ENCODE data around the gene ZMIZ1. TPM values are rescaled to one million over a fixed set of nuclear protein-coding genes. Genes with fewer than 3 reads are reported as not detected.

The ZMIZ1 gene
- total and polyA plus RNA-seq, 9 donors = 16.3 to 55.7 (median 38.1) TPM

DNA sequence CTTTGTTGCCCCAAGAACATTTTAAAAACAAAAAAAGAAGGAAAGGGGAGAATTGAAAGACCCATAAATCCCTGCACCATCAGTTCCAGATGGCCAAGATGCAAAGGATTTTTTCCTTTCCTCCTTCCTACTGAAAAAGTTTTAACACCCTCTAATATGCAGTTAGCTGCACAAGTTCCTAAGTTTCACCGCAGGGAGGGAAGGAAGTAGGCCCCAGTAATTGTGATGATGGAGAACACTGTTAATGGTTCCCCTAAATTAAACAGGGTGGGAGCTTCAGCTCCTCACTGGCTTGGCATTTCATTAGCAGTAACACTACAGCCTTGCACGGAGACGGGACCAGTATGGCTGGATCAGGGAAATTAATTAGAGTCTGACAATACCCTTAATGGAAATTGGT is 214.8 kb downstream of the ZMIZ1 start:
- H3K4me3 ChIP-seq (ENCODE audit: low read length) = no peak overlapping the region
- WGBS (ENCODE audit: insufficient coverage) = 70% methylated on average over 2 of the region's 3 CpGs
- DNase-seq = no peak
- peaks cover 21% of the 10 kb centered on the region for H3K4me1 ChIP-seq (ENCODE audit: control insufficient read depth, insufficient read depth, low read length)
- H3K27me3 ChIP-seq (ENCODE audit: control insufficient read depth, insufficient read depth, low read length) = no peaks in the 10 kb centered on the region
- H3K36me3 ChIP-seq (ENCODE audit: control insufficient read depth, insufficient read depth, low read length) = peaks cover 51% of the 10 kb centered on the region
- no peak overlapping the region for H3K27ac ChIP-seq (ENCODE audit: low read length)
- H3K9me3 ChIP-seq (replicated peaks; ENCODE audit: control insufficient read depth, low read depth, low read length) = no peaks in the 10 kb centered on the region

DNA sequence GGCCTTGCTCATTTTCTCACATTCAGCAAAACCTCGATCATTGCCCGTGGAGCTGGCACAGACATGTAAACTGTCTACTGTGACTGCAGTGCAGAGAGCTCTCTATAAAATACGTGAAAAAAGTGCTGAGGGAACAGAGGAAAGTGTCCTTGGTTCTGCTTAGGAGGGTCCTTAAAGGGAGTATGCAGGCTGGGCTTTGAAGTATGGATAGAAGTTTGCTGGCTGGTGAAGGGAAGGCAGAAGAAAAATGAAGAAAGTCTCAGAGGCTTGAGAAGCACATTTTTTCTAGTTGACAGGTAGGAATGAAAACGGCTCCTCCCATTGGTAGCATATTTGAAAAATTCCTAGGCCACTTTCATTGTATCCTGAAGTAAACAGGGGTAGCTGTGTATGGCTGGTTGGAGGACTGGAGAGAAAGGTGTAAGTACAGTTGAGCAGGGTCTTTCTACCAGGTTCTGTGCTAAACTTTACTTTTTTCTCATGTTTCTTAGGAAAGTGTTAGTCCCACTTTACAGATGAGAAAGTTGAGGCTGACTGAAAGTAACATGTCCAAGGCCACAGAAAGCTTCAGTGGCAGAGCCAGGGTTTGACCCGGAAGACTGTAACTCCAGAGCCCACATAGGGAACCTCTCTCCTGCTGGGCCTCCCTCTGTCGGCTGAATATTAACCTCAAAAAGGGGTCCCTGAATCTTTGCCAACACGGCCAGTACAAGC is 215.5 kb downstream of the ZMIZ1 start:
- Histone ChIP-seq H3K27ac (ENCODE audit: low read length) (no peak overlapping the region), H3K4me1 (ENCODE audit: control insufficient read depth, insufficient read depth, low read length) (peaks cover 21% of the 10 kb centered on the region), H3K27me3 (ENCODE audit: control insufficient read depth, insufficient read depth, low read length) (no peaks in the 10 kb centered on the region), H3K36me3 (ENCODE audit: control insufficient read depth, insufficient read depth, low read length) (peaks cover 58% of the 10 kb centered on the region), H3K9me3 (replicated peaks; ENCODE audit: control insufficient read depth, low read depth, low read length) (no peaks in the 10 kb centered on the region), H3K4me3 (ENCODE audit: low read length) (no peak overlapping the region)
- no peak for DNase-seq
- 70% methylated on average over 3 of the region's 7 CpGs for whole genome bisulfite sequencing (ENCODE audit: insufficient coverage)

DNA sequence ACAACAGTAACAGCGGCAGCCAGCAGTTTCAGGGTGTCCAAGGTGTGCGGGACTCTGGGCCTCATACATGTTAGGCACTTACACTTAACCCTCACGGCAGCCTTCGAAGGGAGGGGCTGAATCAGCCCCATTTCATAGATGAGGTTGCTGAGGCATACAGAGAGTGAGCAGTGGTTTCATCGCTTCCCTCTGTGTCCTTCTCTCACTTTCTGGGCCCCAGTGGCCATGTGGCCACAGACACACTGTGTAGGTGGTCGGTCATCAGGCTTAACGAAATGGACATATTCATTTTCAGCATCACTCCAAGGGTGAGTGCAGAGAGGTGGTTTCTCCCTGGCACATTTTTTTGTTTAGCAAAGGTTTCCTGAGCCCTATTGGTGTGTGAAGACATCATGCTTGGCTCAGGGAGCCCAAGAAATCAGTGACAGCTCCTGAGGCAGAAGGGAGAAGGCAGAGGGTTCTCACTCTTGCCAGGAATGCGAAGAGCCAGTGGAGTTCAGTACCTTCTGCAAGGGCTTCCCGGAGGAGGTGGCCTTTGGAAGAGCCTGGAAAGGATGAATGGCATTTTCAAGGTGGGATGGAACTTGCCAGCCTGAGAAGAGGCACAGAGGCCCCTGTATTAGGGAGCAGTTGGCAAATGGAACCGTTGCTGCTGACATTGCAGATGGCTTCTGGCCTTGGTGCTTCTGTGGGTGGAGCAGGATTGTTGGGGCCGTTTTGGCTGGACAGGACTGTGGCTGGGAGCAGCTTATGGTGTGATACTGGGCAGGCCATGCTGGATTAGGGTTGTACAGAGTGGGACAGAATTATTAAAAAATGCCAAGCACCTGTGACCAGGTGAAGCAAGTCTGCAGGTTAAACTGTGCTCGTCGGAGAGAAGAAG is 216.8 kb downstream of the ZMIZ1 start:
- H3K27me3 ChIP-seq (ENCODE audit: control insufficient read depth, insufficient read depth, low read length) = no peaks in the 10 kb centered on the region
- no peaks in the 10 kb centered on the region for H3K9me3 ChIP-seq (replicated peaks; ENCODE audit: control insufficient read depth, low read depth, low read length)
- H3K27ac ChIP-seq (ENCODE audit: low read length) = no peak overlapping the region
- 60% methylated on average over 6 of the region's 13 CpGs for WGBS (ENCODE audit: insufficient coverage)
- no peak for DNase-seq
- peaks cover 59% of the 10 kb centered on the region for H3K36me3 ChIP-seq (ENCODE audit: control insufficient read depth, insufficient read depth, low read length)
- H3K4me1 ChIP-seq (ENCODE audit: control insufficient read depth, insufficient read depth, low read length) = peaks cover 21% of the 10 kb centered on the region
- H3K4me3 ChIP-seq (ENCODE audit: low read length) = no peak overlapping the region

DNA sequence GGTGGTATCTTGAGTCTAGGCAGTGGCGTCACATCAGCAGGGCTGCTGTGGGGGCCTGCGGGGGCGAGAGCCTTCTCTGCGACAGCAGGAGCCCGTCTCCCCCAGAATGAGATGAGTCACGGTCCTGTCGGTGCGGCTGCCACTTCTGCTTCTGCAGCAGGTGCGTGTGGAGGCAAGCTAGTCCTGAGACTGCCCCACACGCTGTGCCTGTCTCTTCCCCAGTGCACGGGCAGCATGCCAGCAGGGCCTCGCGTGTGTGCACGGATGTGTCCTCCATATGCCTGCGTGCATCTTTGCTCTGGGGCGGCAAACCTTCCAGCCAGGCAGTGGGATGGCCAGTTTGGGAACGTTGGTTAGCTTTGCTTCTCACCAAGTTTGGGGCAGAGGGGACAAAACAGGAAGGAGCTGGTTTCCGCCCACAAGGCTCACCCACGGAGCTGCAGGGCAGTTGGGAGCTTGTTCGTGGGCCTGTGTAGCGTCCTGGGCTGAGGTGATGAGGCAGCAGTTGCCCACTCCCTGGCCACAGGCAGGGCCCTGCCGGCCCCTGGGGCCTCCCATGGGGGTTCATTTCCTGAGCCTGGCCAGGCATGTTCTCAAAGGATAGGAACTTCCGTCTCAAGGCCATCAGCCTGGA is 217.7 kb downstream of the ZMIZ1 start:
- no peak overlapping the region for H3K4me3 ChIP-seq (ENCODE audit: low read length)
- no peaks in the 10 kb centered on the region for H3K27me3 ChIP-seq (ENCODE audit: control insufficient read depth, insufficient read depth, low read length)
- peaks cover 21% of the 10 kb centered on the region for H3K4me1 ChIP-seq (ENCODE audit: control insufficient read depth, insufficient read depth, low read length)
- peak overlapping the region; percentile 47 for H3K27ac ChIP-seq (ENCODE audit: low read length)
- DNase-seq = peak; percentile 63
- peaks cover 68% of the 10 kb centered on the region for H3K36me3 ChIP-seq (ENCODE audit: control insufficient read depth, insufficient read depth, low read length)
- no peaks in the 10 kb centered on the region for H3K9me3 ChIP-seq (replicated peaks; ENCODE audit: control insufficient read depth, low read depth, low read length)
- 41% methylated on average over 23 of the region's 23 CpGs for WGBS (ENCODE audit: insufficient coverage)

DNA sequence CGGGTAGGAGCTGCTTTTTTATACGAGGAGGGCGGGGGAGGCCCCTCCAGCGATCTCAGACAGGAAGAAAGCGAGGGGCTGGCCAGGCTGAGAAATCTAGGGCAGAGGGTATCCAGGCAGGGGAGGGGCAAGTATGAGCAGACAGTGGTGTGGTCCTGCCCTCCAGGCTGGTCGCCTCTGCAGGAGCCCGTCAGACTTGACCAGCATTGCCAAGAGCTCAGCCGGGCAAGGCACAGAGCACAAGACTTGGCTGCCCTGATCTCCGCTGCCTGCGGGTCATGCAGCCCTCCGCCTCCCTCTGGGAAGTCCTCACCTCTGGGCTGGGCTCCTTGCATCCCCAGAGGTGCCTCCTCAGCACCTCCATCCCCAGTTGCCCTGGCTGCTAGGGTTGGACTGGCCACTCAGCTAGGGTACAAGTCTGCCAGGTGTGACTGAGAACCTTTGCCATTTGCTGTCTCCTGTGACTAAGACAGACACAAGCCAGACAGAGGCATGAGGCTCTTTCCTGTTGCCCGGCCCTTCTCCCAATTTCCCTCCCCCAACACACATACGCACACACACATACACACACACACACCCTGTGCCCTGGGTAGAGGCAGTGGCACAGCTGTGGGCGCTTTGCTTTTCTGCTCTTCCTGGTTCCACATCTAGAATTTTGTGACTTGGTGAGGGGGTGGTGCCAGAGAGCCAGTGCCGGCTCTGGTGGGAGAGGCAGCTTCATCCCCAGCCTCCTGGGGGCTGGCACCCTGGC is 219.4 kb downstream of the ZMIZ1 start:
- Histone ChIP-seq H3K4me1 (ENCODE audit: control insufficient read depth, insufficient read depth, low read length) (peaks cover 21% of the 10 kb centered on the region), H3K4me3 (ENCODE audit: low read length) (no peak overlapping the region), H3K27ac (ENCODE audit: low read length) (no peak overlapping the region), H3K27me3 (ENCODE audit: control insufficient read depth, insufficient read depth, low read length) (no peaks in the 10 kb centered on the region), H3K36me3 (ENCODE audit: control insufficient read depth, insufficient read depth, low read length) (peaks cover 70% of the 10 kb centered on the region), H3K9me3 (replicated peaks; ENCODE audit: control insufficient read depth, low read depth, low read length) (no peaks in the 10 kb centered on the region)
- DNase-seq = no peak
- 75% methylated on average over 13 of the region's 15 CpGs for WGBS (ENCODE audit: insufficient coverage)

DNA sequence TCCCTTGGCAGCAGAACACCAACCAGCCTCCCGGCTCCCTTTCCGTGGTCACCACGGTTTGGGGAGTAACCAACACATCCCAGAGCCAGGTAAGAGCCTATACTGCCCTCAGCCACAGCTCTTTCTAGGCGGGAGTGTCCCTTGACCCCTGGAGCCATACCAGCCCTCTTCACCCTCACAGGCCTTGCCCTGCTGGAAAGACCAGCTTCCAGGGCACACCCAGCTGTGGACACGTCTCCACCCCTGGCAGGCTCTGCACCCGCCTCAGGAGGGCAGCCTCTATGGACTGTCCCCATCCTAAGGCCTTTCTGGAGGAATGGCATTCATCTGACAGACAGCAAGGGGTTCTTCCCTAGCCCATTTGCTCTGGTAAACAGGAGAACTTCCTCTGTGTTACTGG is 221.0 kb downstream of the ZMIZ1 start:
- H3K36me3 ChIP-seq (ENCODE audit: control insufficient read depth, insufficient read depth, low read length) = peaks cover 76% of the 10 kb centered on the region
- DNase-seq = no peak
- H3K27me3 ChIP-seq (ENCODE audit: control insufficient read depth, insufficient read depth, low read length) = no peaks in the 10 kb centered on the region
- H3K27ac ChIP-seq (ENCODE audit: low read length) = no peak overlapping the region
- H3K4me3 ChIP-seq (ENCODE audit: low read length) = no peak overlapping the region
- 83% methylated on average over 5 of the region's 6 CpGs for WGBS (ENCODE audit: insufficient coverage)
- H3K4me1 ChIP-seq (ENCODE audit: control insufficient read depth, insufficient read depth, low read length) = peaks cover 21% of the 10 kb centered on the region
- H3K9me3 ChIP-seq (replicated peaks; ENCODE audit: control insufficient read depth, low read depth, low read length) = no peaks in the 10 kb centered on the region

DNA sequence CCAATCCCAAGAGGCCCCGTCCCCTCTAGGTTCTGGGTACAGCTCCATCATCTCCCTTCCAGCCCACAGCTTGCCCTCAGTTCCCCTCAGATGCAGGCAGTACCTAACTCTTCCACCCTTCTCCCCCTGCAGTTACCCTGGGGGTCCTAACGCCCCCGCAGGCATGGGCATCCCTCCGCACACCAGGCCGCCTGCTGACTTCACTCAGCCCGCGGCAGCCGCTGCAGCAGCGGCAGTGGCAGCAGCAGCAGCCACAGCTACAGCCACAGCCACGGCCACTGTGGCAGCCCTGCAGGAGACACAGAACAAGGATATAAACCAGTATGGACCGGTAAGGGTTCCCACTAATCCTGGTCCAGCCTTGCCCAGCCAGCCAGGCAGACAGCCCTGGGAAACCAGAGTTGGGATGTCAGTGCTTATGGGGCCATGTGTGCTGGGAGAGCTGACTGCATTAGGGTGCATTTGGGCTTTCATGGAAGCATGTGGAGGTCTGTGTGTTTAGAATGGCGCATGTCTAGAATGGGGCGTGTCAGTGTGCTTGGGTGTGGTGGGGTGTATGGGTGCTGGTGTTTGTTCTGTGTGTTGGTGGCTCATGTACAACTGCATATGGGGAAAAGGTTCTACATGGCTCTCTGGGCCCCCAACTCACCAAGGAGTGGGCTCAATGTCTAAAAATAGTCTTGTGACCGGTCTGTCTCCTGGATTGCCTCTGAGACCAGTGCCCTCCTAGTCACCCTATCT is 223.4 kb downstream of the ZMIZ1 start:
- Histone ChIP-seq H3K4me3 (ENCODE audit: low read length) (no peak overlapping the region), H3K27ac (ENCODE audit: low read length) (no peak overlapping the region), H3K36me3 (ENCODE audit: control insufficient read depth, insufficient read depth, low read length) (peaks cover 81% of the 10 kb centered on the region), H3K27me3 (ENCODE audit: control insufficient read depth, insufficient read depth, low read length) (no peaks in the 10 kb centered on the region), H3K9me3 (replicated peaks; ENCODE audit: control insufficient read depth, low read depth, low read length) (no peaks in the 10 kb centered on the region), H3K4me1 (ENCODE audit: control insufficient read depth, insufficient read depth, low read length) (peaks cover 1% of the 10 kb centered on the region)
- 92% methylated on average over 14 of the region's 14 CpGs for WGBS (ENCODE audit: insufficient coverage)
- no peak for DNase-seq

DNA sequence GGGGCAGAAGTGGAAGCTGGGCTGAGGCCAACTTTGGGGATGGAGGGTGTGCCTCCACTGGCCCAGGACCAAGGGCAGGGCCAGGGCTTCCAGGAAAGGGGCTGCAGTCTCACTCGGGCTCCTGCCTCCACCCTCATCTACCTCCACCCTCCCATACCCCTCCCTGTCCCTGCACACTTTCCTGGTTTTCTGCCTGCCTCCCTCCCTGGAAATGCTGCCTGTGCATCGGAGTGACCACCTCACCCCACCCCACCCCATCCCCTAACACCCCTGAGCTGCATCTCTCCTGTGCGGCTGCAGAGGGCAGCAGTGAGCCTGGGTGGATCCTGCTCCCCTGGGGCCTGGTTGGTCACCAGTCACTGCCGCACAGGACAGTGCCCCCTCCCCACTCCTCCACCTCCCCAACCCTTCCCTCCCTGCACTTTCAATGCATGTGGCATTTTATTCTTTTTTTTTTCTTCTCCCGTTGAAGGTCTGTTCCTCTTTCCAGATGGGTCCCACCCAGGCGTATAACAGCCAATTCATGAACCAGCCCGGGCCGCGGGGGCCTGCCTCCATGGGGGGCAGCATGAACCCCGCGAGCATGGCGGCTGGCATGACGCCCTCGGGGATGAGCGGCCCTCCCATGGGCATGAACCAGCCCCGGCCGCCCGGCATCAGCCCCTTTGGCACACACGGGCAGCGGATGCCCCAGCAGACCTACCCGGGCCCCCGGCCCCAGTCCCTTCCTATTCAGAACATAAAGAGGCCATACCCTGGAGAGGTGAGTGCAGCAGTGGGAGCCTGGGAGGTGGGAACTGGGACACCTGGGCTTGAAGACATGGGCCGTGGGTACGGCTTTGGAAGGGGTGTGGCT is 224.4 kb downstream of the ZMIZ1 start:
- Histone ChIP-seq H3K36me3 (ENCODE audit: control insufficient read depth, insufficient read depth, low read length) (peaks cover 83% of the 10 kb centered on the region), H3K4me1 (ENCODE audit: control insufficient read depth, insufficient read depth, low read length) (no peaks in the 10 kb centered on the region), H3K27me3 (ENCODE audit: control insufficient read depth, insufficient read depth, low read length) (no peaks in the 10 kb centered on the region), H3K27ac (ENCODE audit: low read length) (peak overlapping the region; percentile 43), H3K9me3 (replicated peaks; ENCODE audit: control insufficient read depth, low read depth, low read length) (no peaks in the 10 kb centered on the region), H3K4me3 (ENCODE audit: low read length) (no peak overlapping the region)
- no peak for DNase-seq
- WGBS (ENCODE audit: insufficient coverage) = 73% methylated on average over 17 of the region's 24 CpGs
